Measurements from ENCODE around the gene CLNS1A.
"Not testable (repeated sequence)": the region's sequence is repeated elsewhere in the genome, so short reads cannot be mapped to it uniquely, and the experiment has no call there.

CLNS1A gene, protein sequence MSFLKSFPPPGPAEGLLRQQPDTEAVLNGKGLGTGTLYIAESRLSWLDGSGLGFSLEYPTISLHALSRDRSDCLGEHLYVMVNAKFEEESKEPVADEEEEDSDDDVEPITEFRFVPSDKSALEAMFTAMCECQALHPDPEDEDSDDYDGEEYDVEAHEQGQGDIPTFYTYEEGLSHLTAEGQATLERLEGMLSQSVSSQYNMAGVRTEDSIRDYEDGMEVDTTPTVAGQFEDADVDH

DNA sequence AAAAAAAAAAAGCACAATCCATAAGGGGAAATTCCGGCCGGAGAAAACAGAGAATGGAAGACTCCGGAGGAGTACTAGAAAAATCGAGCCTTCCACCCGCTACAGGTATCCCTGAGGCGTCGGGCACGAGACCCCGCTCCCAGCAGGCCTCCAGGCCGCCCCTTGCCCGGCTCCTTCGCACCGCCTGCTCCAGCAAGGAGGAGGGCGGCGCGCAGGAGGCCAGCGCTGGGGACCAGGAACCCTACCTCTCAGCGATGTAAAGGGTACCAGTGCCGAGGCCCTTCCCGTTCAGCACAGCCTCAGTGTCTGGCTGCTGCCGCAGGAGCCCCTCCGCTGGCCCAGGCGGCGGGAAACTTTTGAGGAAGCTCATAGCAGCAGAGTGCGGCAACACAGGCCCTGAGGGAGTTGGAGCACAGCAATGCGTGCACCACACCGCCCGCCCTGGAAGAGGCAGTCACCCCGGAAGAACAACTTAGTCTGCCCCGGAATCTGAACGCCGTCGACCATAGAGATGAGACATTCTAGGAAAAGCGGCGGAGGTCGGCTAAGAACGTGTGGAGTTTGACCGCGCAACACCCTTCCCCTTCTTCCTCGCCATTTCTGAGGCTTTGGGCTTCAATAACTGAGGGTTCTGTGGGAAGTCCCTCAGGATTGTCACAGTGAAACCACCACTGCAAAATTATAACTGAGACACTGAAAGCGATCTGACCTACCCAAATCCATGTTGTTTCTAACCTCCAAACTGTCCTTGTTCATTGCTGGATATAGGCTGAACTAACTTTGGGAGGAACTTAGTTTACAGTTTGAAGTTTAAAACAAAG, at the start of gene CLNS1A:
Gene CLNS1A, minus strand, starts transcription at position 450 of the 821 bp plus-strand sequence. Its CDS starts 80 bp downstream, at position 370.
- DNase-seq = peak; percentile 82 to 85

DNA sequence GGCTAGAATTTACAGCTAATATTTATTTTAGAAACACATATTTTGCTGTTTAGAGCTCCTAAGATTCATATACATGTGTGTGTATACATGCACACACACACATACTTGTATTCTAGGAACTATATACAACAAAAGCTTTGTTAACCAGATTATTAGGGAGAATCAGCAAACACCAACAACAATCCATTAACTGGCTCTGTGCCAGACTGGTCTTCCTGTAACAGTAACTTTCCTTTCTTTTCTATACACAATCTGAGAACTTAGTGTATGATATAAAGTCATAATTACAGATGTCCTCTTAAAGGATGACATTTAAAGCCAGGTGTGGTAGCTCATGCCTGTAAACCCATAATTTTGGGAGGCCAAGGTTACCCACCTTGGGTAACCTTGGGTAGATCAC, 49.5 kb upstream of the CLNS1A start:
- DNase-seq = no peak

DNA sequence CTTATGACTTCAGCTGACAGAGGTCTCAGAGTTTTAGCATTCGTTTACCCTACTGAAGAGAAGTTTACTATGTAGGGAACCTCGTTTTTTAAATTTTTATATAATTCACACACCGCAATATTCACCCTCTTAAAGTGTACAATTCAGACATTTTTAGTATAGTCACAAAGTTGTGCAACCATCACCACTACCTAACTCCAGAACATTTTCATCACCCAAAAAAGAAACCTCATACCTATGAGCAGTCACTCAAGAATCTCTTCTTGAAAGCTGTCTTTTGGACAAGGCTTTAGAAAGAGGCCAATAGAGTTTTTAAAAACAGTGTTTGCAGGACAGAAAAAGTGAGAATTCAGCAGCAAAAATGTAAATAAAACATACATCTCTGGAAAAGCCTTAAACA, 39.5 kb upstream of the CLNS1A start:
- DNase-seq = no peak

DNA sequence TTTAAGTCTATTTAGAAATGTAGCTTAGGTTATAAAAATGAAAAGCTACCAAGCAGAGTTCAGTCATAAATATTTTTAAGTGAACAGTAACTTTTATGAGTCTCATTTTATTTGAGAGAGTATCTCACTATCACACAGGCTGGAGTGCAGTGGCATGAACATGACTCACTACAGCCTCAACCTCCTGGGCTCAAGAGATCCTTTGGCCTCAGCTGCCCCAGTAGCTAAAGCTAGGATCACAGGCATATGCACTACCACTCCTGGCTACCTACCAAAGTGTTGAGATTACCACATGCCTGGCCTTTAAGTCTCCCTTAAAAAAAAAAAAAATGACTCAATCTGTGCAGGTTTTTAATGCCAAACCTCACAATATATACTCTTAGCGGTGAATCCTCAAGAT, 34.7 kb upstream of the CLNS1A start:
- no peak for DNase-seq

DNA sequence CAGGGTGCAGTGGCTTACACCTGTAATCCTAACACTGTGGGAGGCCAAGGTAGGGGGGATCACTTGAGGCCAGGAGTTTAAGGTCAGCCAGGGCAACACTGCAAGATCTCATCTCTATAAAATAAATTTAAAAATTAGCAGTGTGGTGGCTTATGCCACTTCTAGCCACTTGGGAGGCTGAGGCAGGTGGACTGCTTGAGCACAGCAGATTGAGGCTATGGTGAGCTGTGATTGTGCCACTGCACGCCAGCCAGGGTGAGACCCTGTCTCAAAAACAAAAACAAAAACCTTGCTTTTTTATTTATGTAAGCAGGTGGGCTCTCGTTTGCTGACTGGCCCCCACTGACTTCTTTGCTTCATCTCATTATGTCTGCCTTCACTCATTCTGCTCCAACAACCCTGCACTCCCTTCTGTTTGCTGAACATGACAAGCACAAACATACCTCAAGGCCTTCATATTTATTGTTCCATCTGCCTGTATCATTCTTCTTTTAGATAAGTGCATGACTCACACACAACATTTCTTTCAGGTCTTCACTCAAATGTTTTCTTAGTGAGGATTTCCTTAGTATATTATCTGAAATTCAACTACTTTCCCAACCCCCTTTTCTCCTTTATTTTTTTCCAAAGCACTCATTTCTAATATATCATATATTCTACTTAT, 32.4 kb upstream of the CLNS1A start:
- DNase-seq = no peak

DNA sequence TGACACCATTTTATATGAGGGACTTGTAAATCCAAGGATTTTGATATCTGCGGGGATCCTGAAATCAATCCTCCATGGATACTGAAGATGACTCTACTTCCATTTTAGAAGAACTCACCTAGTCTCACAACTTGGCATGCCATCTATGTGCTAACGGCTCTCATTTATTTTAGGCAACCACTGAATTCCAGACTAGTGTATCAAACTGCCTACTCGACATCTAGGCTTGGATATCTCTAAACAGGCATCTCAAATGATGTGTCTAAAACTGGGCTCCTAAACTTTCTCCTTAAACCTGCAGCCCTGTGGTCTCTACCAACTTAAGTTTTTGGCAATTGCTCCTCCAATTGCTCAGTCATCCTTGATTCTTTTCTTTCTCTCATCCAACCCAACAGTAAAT, 31.2 kb upstream of the CLNS1A start:
- no peak for DNase-seq

DNA sequence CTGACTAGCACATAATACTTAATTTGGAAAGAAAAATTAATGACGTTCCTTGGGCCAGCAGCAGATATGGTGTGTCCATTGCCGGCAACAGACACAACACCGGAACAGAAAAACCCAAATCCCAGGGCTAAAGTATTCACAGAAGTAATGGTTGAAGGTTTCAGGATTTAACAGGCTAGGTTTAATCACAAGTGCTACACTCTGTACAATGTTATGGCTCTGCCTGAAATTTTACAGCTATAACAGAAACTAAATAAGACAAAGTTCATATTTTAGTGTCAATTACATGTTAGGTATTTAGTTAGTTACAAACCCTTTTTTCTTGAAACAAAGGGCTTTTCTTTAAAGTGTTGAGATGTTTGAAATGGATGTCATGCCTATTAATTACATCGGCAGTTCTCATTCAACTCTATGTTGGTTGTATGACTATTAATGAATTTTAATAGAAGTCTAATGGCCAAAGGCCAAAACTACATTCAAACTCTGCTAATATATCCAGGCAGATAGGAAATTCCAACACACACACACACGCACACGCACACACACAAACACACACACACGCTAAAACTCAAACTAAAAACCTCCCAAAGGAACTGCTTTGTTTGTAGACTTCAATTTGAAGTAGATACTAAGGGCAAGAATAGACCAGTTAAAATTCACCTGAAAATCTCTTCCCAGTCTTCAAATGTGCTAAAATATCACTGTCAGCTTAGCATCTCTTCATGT, 27.8 kb upstream of the CLNS1A start:
- no peak for DNase-seq

DNA sequence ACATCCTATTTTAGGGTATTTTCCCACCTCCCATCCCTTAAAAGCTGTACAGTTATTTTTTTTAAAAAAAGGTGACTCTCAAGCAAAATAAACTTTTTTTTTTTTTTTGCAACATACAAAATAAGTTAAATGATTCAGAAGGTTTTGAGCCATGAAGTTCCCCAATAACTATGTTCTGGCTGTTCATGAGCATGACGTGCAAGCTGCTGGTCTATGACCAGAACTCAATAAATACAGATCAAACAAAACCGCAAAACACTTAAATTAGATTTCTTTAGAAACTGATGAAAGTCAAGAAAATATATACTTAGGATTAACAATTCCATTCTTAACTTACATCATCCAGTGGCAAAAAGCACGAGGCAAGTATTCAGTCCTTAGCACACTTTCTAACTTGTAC, 24.1 kb upstream of the CLNS1A start:
- no peak for DNase-seq

DNA sequence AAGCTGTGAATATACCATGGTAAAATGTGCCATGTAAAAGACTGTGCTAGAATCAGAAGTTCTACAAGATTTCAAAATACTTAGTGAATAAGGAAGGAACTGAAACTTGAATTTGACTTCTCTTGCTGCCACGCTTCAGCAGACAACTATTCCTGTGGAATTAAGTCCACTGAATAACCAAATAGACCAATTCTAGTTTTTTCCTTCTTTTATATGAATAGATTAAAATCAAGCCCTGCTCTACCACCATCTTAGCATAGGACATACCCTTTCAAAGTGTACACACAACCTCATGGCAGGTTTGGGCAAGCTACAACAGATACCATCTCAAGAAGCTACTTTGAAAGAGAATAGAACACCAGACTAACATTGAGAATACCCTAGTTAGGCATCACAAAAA, 23.4 kb upstream of the CLNS1A start:
- DNase-seq = no peak

DNA sequence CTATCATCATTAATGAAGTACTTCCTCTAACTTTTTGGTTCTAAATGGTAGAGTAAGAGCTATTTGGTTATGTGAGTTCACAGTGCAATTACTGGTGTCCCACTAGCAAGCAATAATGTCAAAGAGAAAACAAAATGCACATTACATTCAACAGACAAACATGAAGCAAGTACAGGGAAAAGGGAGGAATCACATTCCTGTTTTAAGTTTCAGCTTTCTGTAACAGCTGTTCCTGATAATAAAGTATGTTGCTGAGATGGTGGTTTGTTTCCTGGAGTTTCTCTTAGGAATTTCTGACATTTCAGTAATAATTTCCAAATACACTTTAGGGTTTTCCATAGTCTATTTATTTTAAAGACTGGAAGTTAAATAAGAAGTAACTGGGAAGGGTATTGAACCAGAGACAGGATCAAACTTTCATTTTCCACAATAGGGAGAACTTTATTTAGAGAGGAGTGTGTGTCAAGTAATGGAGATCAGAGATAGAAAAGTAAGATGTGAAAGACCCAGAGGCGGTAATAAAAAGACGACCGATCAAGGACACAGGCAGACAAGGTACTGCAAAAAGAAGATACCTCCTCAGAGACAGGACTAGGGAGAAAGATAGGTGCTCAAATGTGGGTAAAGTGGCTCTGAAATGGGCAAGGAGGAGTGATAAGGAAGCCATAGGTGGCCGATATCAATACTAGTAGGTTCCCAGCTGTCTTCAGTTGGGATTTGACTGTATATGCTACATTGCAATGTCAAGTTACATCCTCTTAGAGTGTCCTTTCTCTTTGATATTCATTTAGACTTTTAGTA, 20.8 kb upstream of the CLNS1A start:
- no peak for DNase-seq

DNA sequence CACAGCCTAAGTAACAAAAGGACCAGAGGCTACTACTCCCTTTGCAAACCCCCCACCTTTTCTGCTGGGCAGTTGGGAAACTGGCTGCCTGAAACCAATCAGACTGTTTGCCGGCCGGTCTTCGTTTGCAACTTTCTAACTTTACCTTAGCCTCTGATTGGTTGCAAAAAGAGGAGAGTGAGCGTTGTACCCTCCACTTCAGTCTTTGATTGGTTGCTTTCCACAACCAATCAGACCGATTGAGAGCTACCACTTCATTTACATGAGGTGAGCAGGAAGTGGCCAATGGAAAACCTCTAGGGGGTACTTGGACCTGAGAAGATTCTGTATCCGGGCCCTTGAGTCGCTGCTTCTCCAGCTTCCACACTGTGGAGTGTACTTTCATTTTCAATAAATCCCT, 18.8 kb upstream of the CLNS1A start:
- no peak for DNase-seq

DNA sequence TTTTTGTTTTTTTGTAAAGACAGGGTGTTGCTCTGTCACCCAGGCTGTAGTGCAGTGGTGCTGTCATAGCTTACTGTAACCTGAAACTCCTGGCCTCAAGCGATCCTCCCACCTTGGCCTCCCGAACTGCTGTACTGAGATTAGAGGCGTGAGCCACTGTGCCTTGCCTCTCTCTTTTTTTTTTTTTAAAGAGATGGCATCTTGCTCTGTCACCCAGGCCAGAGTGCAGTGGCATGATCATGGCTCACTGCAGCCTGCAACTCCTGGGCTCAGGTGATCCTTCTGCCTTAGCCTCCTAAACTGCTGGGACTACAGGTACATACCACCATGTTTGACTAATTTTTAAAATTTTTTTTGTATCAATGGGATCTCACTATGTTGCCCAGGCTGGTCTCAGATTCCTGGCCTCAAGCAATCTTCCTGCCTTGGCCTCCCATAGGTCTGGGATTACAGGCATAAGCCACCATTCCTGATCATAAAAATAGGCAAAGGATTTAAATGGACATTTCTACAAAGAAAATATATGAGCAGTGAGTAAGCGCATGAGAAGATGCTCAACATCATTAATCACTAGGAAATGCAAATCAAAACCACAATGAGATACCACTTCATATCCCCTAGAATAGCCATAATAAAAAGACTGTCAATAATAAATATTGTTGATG, 17.3 kb upstream of the CLNS1A start:
- DNase-seq = no peak

DNA sequence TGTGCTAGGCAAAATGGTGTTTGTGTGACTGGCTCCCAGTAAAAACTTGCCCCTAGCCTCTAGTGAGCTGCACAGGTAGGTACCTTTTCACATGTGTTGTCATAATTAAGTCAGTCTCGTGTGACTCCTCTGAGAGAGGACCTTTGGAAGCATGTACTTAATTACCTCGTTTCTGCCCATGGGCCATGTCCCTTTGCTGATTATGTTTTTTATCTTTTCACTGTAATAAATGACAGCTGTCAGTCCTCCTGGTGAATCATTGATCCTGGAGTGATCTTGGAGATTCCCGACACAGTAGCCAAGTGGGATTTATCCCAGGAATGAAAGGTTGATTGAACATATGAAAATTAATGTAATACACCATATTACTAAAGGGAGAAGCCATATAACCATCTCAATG, 12.5 kb upstream of the CLNS1A start:
- DNase-seq = no peak

DNA sequence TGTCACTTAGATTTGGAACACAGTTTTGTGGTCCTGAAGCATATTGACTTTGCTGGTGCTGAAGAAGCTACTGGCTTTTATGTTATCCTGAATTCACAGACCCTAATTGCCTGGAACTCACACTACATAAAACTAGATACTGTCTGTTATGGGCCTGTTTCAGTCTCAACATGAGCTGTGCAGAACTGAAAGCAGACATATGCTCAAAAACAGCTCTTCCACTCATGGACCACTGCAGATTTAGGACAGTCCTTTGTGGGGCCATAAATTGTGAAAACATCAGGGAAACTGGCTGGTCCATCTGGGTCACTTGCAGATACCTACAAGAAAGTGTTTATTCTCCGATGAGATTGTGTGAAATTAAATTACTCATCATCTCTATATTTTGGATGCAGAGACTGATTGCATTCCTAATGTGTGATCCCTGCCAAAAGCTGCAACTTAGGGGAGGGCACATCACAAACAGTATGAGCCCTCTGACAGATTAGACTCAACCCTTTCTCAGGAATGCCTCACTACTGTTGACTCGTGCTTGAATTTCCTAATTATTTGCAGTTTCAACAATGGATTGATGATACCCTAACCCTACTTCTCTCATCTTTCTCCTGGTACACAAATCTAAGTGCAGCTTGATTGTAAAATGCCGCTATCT, 10.2 kb upstream of the CLNS1A start:
- DNase-seq = no peak

DNA sequence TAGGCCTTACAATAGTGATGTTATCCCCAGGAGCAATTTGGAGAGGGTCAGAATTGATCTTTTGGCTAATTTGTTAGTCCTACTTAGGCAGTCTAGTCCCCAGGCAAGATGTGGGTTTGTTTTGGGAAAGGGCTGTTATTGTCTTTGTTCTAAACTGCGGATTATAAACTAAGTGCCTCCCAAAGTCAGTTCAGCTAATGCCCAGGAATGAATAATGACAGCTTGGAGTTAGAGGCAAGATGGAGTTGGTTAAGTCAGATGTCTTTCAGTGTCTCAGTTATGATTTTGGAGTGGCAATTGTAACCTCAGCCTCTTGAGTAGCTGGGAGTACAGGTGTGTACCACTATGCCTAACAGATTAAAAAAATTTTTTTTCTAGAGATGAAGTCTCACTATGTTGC, 7.3 kb upstream of the CLNS1A start:
- DNase-seq = no peak

DNA sequence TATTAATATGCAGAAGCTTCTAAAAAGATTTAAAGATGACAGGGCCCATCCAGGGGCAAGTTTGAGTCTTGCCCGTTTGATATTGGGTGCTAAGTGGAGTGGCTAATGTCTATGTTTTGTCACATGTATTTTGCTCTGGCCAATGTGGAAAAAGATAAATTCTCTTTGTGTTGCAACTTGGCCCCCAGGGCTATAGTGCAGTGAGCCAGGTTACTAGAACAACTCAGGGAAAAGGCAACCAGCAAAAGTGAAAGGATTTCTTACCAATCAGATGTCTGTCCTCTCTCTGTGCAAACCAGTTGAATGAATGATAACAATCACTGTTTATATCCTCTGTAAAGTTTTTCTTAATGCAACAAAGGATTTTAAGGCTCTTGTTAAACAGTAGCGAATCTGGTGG, 4.6 kb upstream of the CLNS1A start:
- DNase-seq = no peak

DNA sequence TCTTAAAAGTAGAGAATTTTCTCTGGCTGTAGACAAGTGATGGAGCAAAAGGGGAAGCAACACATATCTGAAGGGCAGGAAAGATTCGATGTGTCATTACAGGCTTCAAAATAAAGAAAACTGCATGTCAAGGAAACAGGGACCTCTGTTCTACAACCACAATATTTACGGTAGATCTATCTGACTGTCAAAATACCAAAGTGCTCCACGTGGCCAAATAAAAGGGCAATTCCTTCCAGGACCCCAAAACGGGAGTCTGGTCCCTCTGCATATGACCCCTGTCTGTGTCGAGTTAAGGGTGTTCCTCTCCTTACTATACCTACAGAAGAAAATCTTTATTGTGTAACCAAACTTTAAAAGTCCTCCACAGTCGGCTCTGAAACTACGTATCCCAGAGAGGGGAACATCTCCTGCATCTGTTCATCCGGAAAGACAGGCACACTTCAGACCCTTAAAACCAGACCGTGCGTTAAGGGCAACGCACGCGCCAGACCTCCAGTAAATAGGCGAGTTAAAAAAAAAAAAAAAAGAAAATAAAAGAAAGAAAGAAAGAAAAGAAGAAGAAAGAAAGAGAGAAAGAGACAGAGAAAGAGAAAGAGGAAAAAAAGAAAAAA, 756 bp downstream of the CLNS1A start:
- no peak for DNase-seq

DNA sequence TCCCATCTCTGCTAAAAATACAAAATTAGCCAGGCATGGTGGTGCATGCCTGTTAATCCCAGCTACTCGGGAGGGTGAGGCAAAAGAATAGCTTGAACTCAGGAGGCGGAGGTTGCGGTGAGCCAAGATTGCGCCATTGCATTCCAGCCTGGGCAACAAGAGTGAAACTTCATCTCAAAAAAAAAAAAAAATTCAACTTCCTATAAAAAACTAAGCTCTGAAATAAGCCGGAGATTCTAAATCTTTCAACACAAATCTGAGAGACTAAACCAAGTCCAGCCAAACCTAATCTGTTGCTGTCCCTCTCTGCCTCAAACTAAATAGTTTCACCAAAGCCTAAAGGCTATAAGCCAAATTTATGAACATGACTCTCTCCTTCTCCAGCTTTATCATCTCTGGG, 3.7 kb downstream of the CLNS1A start:
- DNase-seq = not testable (repeated sequence)

DNA sequence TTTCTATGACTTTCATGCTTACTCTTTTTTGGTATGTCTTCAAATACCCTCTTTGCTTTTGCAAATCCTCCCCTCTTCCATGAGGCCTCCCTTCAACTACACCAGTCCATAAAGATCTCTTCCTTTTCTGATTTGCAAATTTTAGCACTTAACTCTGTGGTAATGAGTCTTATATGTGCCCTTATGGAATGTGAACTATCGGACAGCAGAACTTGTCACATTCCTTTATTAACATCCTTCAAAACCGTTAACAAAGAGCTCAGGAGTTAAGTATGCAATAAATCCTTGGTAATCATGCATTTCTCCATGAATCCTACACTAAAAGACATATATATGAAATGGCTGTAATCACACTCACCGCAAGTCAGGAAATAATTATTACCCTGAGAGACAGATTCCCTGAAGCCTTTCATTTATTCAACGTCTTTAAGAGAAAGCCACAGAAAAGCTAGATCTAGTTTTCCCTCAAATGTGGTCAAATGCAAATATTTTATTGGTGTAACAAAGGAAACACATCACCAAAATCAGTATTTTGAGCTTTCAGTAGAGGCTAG, 7.4 kb downstream of the CLNS1A start:
- DNase-seq = no peak

DNA sequence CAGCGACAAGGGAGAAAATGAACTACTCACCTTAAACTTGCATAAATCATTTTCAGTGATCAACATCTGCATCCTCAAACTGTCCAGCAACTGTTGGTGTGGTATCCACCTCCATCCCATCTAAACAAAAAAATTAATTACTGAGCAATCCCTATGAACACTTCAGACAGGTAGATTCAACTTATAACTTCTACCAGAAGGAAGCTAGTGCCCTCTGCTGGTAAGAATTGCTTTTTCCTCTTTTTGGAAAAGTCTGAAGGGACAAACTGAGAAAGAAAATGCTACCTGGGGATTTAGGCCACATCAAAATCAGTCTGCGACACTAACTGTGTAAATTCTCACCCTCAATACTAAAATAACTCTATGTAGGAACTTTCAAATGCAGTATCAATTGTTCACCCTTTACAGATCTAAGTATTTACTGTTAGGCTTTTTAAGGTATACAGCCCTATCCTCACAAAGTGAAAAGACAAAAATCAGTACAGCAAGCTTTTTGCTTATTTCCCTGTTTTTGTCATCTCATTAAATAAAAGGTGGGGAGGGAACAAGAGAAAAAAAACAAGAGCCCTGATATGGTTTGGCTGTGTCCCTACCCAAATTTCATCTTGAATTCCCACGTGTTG, 17.9 kb downstream of the CLNS1A start:
- DNase-seq = peak in 1 of 2 donors; percentile 24

Measured in hippocampal formation (tissue), 2 donors.